Measurements from ENCODE around the gene MYL7.

DNA sequence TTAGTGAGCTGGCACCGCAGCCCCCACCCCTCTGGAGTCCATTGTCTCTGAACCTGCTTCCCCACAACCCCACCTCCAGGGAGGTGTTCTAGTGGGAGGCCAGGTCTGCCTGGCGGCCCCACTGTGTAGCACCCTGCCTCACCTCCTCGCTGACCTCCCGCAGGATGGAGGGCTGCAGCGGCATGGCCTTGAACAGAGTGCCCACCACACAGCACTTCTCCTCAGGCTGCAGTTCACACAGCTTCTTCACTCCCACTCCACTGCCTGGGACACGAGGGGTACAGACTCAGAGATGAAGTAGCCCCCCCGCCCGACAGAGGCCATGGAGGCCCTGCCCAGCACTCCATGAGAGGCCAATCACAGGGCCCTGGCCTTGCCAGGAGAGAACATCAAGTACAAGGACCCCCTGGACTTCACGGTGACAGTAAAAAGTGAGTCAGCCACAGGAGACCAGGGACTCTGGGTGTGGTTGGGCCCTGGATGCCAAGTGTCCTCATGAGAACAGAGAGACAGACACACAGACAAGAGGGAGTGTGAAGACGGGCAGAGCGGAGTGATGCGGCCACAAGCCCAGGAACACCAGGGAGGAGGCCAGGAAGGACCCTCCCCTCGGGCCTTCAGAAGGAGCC, 23.2 kb downstream of the MYL7 start:
- TF ChIP-seq POLR2A (IDR thresholded peaks at IDR 0.05; ENCODE audit: low read depth) (no peak), POLR2AphosphoS5 (IDR thresholded peaks at IDR 0.05) (no peak), EP300 (IDR thresholded peaks at IDR 0.05) (no peak)
- TF ChIP-seq, protein P1, sequence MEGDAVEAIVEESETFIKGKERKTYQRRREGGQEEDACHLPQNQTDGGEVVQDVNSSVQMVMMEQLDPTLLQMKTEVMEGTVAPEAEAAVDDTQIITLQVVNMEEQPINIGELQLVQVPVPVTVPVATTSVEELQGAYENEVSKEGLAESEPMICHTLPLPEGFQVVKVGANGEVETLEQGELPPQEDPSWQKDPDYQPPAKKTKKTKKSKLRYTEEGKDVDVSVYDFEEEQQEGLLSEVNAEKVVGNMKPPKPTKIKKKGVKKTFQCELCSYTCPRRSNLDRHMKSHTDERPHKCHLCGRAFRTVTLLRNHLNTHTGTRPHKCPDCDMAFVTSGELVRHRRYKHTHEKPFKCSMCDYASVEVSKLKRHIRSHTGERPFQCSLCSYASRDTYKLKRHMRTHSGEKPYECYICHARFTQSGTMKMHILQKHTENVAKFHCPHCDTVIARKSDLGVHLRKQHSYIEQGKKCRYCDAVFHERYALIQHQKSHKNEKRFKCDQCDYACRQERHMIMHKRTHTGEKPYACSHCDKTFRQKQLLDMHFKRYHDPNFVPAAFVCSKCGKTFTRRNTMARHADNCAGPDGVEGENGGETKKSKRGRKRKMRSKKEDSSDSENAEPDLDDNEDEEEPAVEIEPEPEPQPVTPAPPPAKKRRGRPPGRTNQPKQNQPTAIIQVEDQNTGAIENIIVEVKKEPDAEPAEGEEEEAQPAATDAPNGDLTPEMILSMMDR (IDR thresholded peaks at IDR 0.05), result no peak
